Ascending aorta (tissue), 2 donors: ENCODE results near the gene SHOC2. TPM values are rescaled to one million over a fixed set of nuclear protein-coding genes. Genes with fewer than 3 reads are reported as not detected.

Source experiments
- DNase-seq, 2 donors: peaks; one replicate each; pipeline ENCODE4 v3.0.0-alpha.2; 2019; ENCODE audit warnings: low spot score in 2 of 2
- H3K27ac ChIP-seq, 2 donors: fragments of 200-600 bp; sonication (generic); one replicate each; pipeline ENCODE4 v1.5.1; 2016 to 2017; ENCODE audit warnings: mild to moderate bottlenecking in 1 of 2
- H3K27me3 ChIP-seq: fragments of 200-600 bp; sonication (generic); one replicate; pipeline ENCODE4 v1.5.1; 2017
- H3K36me3 ChIP-seq, 2 donors: fragments of 200-600 bp; sonication (generic); one replicate each; pipeline ENCODE4 v1.5.1; 2016
- H3K4me1 ChIP-seq, 2 donors: fragments of 200-600 bp; sonication (generic); one replicate each; pipeline ENCODE4 v1.5.1; 2016 to 2017; ENCODE audit warnings: mild to moderate bottlenecking in 1 of 2
- H3K4me3 ChIP-seq, 2 donors: fragments of 200-600 bp; sonication (generic); one replicate each; pipeline ENCODE4 v1.5.1; 2016 to 2017; ENCODE audit warnings: mild to moderate bottlenecking in 1 of 2
- H3K9me3 ChIP-seq, 2 donors: fragments of 200-600 bp; sonication (generic); one replicate each; pipeline ENCODE4 v1.5.1; 2016
- CTCF ChIP-seq, 3 experiments: fragments of 200-600 bp in 2 of 3; fragments of 450-650 bp in 1 of 3; sonication (generic) in 2 of 3; IDR thresholded peaks; one replicate each; pipeline ENCODE4 v1.5.1; 2016 to 2019; ENCODE audit warnings: antibody characterized with exemption in 3 of 3, mild to moderate bottlenecking in 1 of 3, moderate library complexity in 1 of 3
- intact Hi-C: fragments of 100-400 bp; cut with DNase I; formaldehyde crosslinking; loops from one replicate; pipeline ENCODE4 v1.15.1; 2023
- total RNA-seq: library from RNA; depleted of rRNA; stranded (reverse); fragments of >200 nt; gene quantifications from one replicate; pipeline ENCODE4 v1.1.0, GENCODE V29; 2016

SHOC2 gene
- total RNA-seq, 1 donor from 2014 or later: 49.6 TPM

- intact Hi-C loops: no loop called here
- H3K4me3 ChIP-seq: no peak overlapping the region
- DNase-seq: no peak
- no peaks in the 10 kb centered on the region for H3K36me3 ChIP-seq
- no peak overlapping the region for H3K27ac ChIP-seq
- H3K27me3 ChIP-seq: no peaks in the 10 kb centered on the region
- no peak for TF ChIP-seq CTCF (IDR thresholded peaks at IDR 0.05)
- peaks cover 0 to 20% of the 10 kb centered on the region in 2 donors for H3K4me1 ChIP-seq
- no peaks in the 10 kb centered on the region for H3K9me3 ChIP-seq
Observed at GRCh38 chr10:110969183-110969582, 49.8 kb downstream of the SHOC2 start.

GRCh38 chr10:110971638-110972037 lies 52.2 kb downstream of the SHOC2 start:
- DNase-seq: no peak
- Histone ChIP-seq H3K4me3 (no peak overlapping the region), H3K27me3 (no peaks in the 10 kb centered on the region), H3K4me1 (peaks cover 0 to 2% of the 10 kb centered on the region in 2 donors), H3K36me3 (no peaks in the 10 kb centered on the region), H3K27ac (no peak overlapping the region), H3K9me3 (no peaks in the 10 kb centered on the region)
- intact Hi-C loops: no loop called here
- TF ChIP-seq CTCF (IDR thresholded peaks at IDR 0.05): no peak

GRCh38 chr10:110972231-110973134 lies 53.1 kb downstream of the SHOC2 start:
- no peaks in the 10 kb centered on the region for H3K36me3 ChIP-seq
- no peaks in the 10 kb centered on the region for H3K9me3 ChIP-seq
- intact Hi-C loops: no loop called here
- no peak overlapping the region for H3K27ac ChIP-seq
- H3K27me3 ChIP-seq: no peaks in the 10 kb centered on the region
- no peak overlapping the region for H3K4me3 ChIP-seq
- no peak for DNase-seq
- no peak for TF ChIP-seq CTCF (IDR thresholded peaks at IDR 0.05)
- no peaks in the 10 kb centered on the region for H3K4me1 ChIP-seq

GRCh38 chr10:110973400-110973799 lies 54.0 kb downstream of the SHOC2 start:
- Histone ChIP-seq H3K36me3 (no peaks in the 10 kb centered on the region), H3K9me3 (no peaks in the 10 kb centered on the region), H3K27ac (no peak overlapping the region), H3K4me3 (no peak overlapping the region), H3K4me1 (peaks cover 0 to 3% of the 10 kb centered on the region in 2 donors), H3K27me3 (no peaks in the 10 kb centered on the region)
- TF ChIP-seq CTCF (IDR thresholded peaks at IDR 0.05): no peak
- intact Hi-C loops: no loop called here
- no peak for DNase-seq

GRCh38 chr10:110976577-110976976 lies 57.2 kb downstream of the SHOC2 start:
- no peak for TF ChIP-seq CTCF (IDR thresholded peaks at IDR 0.05)
- Histone ChIP-seq H3K9me3 (no peaks in the 10 kb centered on the region), H3K27me3 (no peaks in the 10 kb centered on the region), H3K36me3 (no peaks in the 10 kb centered on the region), H3K4me1 (peaks cover 0 to 3% of the 10 kb centered on the region in 2 donors), H3K27ac (no peak overlapping the region), H3K4me3 (no peak overlapping the region)
- DNase-seq: no peak
- intact Hi-C loops: no loop called here
